NCI-H146 treated with DMSO at 0.1 percent for 48 hours (cell line): Measurements from ENCODE around the gene BRICD5.

Experiments used
- DNase-seq: peaks from one replicate; lab custom pipeline; 2025; ENCODE audit not compliant: unreplicated experiment; lab: John Stamatoyannopoulos, UW

The BRICD5 gene

GRCh38 chr16:2183671-2184070 is 27.0 kb downstream of the BRICD5 start:
- DNase-seq, result no peak

- no peak for DNase-seq
These were observed 28.7 kb downstream of the BRICD5 start for GRCh38 chr16:2181952-2182351.

GRCh38 chr16:2180962-2181923 is 29.4 kb downstream of the BRICD5 start:
- DNase-seq, result no peak

GRCh38 chr16:2180461-2180860 is 30.2 kb downstream of the BRICD5 start:
- DNase-seq, result no peak

- no peak for DNase-seq
These were observed 31.1 kb downstream of the BRICD5 start for GRCh38 chr16:2179576-2179975.

- no peak for DNase-seq
These were observed 31.6 kb downstream of the BRICD5 start for GRCh38 chr16:2179107-2179501.

GRCh38 chr16:2178321-2179106 is 32.1 kb downstream of the BRICD5 start:
- peak; percentile 19 for DNase-seq

- no peak for DNase-seq
These were observed 33.1 kb downstream of the BRICD5 start for GRCh38 chr16:2177561-2177960.

- DNase-seq, result no peak
These were observed 33.6 kb downstream of the BRICD5 start for GRCh38 chr16:2177101-2177500.

GRCh38 chr16:2176047-2176446 is 34.6 kb downstream of the BRICD5 start:
- no peak for DNase-seq

- no peak for DNase-seq
These were observed 35.2 kb downstream of the BRICD5 start for GRCh38 chr16:2175454-2175853.

GRCh38 chr16:2174396-2175131 is 36.1 kb downstream of the BRICD5 start:
- DNase-seq, result no peak

- DNase-seq, result no peak
These were observed 36.7 kb downstream of the BRICD5 start for GRCh38 chr16:2173916-2174315.

- no peak for DNase-seq
These were observed 37.3 kb downstream of the BRICD5 start for GRCh38 chr16:2173366-2173765.

- no peak for DNase-seq
These were observed 37.9 kb downstream of the BRICD5 start for GRCh38 chr16:2172688-2173335.

GRCh38 chr16:2171601-2172178 is 39.0 kb downstream of the BRICD5 start:
- DNase-seq, result no peak

- no peak for DNase-seq
These were observed 39.9 kb downstream of the BRICD5 start for GRCh38 chr16:2170587-2171435.

- no peak for DNase-seq
These were observed 40.6 kb downstream of the BRICD5 start for GRCh38 chr16:2170080-2170479.

GRCh38 chr16:2167068-2167638 is 43.5 kb downstream of the BRICD5 start:
- DNase-seq, result no peak
